Prostate gland (tissue), 2 donors: Measurements from ENCODE around the gene RCAN2.

Source experiments
- POLR2A ChIP-seq: fragments of 450-650 bp; IDR thresholded peaks from one replicate; pipeline ENCODE4 v1.6.1; 2016; ENCODE audit warnings: antibody characterized with exemption, mild to moderate bottlenecking
- TF ChIP-seq, protein P1 (sequence below), 4 experiments: fragments of 200-600 bp in 2 of 4; fragments of 450-650 bp in 2 of 4; sonication (generic) in 2 of 4; IDR thresholded peaks; 1 replicate in 3 of 4; 2 replicates in 1 of 4; pipeline ENCODE4 v1.5.1; 2016 to 2019; ENCODE audit warnings: antibody characterized with exemption in 4 of 4, mild to moderate bottlenecking in 2 of 4, moderate library complexity in 2 of 4

- TF ChIP-seq, protein P1, sequence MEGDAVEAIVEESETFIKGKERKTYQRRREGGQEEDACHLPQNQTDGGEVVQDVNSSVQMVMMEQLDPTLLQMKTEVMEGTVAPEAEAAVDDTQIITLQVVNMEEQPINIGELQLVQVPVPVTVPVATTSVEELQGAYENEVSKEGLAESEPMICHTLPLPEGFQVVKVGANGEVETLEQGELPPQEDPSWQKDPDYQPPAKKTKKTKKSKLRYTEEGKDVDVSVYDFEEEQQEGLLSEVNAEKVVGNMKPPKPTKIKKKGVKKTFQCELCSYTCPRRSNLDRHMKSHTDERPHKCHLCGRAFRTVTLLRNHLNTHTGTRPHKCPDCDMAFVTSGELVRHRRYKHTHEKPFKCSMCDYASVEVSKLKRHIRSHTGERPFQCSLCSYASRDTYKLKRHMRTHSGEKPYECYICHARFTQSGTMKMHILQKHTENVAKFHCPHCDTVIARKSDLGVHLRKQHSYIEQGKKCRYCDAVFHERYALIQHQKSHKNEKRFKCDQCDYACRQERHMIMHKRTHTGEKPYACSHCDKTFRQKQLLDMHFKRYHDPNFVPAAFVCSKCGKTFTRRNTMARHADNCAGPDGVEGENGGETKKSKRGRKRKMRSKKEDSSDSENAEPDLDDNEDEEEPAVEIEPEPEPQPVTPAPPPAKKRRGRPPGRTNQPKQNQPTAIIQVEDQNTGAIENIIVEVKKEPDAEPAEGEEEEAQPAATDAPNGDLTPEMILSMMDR (IDR thresholded peaks at IDR 0.05), result no peak
- no peak for TF ChIP-seq POLR2A
These were observed 279.3 kb downstream of the RCAN2 start for GRCh38 chr6:46211917-46212316.
